Stimulated activated CD8-positive, alpha-beta memory T cell treated with anti-CD3 and anti-CD28 coated beads, Interleukin-4, amount 100 ng/mL, for 48 hours (primary cell): ENCODE results near the gene DCBLD2.

Experiments
- DNase-seq: peaks from one replicate; pipeline ENCODE4 v3.0.0-alpha.2; 2020

Gene DCBLD2

GRCh38 chr3:98827221-98827920 lies 74.1 kb downstream of the DCBLD2 start:
- no peak for DNase-seq

GRCh38 chr3:98826126-98826525 lies 75.4 kb downstream of the DCBLD2 start:
- no peak for DNase-seq

DNA sequence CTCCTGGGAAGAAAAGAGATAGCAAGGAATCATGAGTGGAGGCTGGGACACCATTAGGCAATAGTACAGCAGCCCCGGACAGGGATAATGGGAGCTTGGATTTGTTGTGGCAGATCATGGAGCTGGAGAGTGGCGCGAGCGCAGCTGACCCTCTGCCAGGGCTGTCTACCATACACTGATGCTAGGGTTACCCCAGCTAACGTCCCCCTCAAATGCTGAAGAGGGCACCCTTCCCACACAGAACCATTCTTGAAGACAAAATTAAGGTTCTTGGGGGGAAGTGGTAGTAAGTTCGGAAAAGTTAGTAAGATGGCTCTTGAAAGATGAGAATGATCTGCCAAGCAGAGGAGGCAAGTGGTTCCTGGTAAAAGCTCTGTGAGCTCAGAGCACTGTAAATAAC lies 77.2 kb downstream of the DCBLD2 start:
- DNase-seq: no peak

- no peak for DNase-seq
These were observed 77.7 kb downstream of the DCBLD2 start for GRCh38 chr3:98823791-98824190.

DNA sequence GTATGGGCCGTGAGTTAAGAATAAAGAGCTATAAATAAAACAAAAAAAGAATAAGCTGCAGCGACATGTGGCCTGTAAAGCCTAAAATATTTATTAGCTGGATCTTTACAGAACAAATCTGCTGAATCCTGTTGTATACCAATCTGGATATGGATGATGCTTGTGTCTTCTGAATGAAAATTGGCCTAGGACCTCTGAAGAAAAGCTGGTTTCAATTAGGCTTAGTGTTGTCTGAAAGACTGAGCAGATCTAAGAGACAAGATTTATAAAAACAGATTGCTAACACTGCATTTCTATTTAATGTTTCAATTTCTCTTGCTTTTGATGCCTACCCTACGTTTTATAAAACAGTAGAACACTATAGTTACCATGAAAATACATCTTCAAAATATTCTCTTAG lies 80.4 kb downstream of the DCBLD2 start:
- DNase-seq: no peak

- DNase-seq: no peak
These were observed 83.9 kb downstream of the DCBLD2 start for GRCh38 chr3:98817547-98818041.

DNA sequence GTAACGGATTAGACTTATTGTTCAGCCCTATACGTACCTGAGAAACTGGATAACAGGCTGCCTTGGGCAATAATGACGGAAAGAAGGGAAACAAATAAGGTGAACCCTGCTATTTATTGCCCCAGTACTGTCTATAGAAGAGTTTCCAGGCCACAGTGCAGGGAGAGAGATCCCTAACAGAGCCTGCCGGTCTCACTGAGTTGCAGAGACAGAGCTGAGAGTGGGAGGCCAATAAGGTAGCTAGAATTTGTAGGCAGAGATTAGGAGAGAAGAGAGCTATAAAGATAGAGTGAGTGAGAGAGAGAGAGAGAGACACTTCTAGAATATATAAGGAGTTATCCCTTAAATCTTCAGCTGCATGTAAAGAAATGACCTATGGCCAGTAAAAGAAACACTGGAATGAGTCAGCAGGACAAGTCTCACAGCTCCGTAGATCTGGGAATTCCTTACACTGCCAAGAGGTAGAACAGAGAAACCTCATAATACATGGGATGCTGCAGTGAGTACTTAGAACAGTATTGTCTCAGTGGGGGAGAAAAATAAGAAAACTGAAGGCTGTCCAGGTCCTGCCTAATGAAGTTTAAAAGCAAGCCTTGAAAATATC lies 86.6 kb downstream of the DCBLD2 start:
- no peak for DNase-seq

GRCh38 chr3:98812851-98813374 lies 88.6 kb downstream of the DCBLD2 start:
- no peak for DNase-seq

DNA sequence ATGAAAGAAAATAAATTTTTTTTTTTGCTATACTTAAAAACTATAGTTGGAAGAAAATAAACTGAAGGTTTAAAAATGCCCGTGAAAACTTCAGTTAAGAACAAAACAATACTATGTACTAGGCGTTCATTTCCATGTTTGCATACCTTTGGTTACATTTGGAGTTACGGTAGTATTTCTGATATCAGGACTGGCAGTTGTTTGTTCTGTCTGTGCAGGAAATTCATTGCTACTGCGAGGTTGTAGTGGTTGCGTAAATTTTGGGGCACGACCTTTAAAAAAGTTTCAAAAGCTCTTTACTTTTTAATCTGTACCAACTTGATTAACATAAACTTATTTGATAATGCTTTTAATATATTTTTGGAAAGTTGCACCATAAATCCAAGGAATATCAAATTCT lies 90.4 kb downstream of the DCBLD2 start:
- DNase-seq: no peak

DNA sequence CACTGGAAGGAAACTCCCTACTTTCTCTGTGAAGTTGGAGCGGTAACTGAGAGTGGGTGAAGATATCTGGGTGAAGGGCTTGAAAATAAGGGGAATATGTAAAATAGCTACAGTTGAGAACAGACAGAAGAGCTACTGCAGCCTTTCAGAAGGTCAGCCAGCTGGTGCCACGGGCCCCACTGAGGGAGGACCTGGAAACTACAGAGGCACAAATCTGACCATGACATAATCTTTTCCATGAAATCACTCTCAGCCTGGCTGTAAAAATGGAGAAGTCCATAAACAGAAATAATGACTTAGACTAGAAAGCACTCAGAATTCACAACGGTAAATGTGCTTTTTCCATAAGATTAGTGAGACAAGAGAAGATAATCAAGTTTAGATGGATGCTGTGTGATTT lies 91.9 kb downstream of the DCBLD2 start:
- no peak for DNase-seq

- DNase-seq: no peak
These were observed 93.4 kb downstream of the DCBLD2 start for GRCh38 chr3:98808071-98808470.

GRCh38 chr3:98807561-98807960 lies 93.9 kb downstream of the DCBLD2 start:
- no peak for DNase-seq

DNA sequence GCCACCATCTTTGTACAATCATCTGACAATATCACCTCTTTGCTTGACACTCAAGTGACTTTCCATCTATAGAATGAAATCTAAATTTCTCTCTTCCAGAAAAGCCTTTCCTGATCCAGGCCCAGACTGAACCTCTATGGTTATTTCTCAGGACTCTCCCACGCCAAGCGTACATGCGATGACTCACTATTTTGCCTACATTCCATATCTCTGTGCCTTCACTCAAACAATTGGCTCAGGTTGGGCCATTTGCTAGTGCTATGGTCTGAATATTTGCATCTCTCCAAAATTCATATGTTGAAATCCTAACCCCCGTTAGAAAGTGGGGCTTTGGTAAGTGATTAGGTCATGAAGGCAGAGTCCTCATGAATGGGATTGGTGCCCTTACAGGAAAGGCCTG lies 94.5 kb downstream of the DCBLD2 start:
- DNase-seq: no peak

DNA sequence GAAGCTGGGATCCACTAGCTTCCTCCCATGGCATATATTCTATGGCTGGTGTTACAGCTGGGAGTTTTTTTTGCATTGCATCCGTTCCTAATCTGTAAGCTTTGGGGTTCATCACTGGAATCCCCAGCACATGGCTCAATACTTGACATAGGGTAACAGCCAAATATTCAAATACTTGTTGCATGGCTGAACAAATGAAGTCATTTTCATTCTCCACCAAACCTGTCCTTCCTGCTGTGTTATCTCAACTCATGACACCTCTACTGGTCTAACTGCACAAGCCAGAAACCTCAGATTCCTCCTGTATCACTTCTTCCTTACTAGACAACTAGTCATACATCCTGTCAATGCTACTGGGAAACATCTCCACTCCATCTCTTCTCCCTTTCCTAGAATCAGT lies 95.0 kb downstream of the DCBLD2 start:
- DNase-seq: no peak

DNA sequence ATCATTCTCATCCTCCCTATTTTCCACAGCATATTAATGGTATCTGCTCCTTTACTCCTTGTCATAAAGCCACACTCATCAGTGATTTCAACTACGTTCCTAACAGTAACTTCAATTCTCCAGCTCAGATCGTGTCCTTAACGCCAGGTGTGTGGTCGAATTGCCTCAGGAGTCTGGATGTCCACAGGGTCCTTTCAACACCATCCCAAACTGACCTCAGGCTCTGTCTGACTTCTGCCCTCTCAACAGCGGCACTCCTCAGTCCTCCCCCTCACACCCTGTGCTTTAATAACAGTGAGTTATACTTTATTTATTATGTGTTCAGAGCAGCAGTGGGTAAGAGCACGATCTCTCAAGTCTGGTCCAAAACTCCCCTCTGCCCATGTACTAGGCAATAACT lies 95.9 kb downstream of the DCBLD2 start:
- DNase-seq: no peak

DNA sequence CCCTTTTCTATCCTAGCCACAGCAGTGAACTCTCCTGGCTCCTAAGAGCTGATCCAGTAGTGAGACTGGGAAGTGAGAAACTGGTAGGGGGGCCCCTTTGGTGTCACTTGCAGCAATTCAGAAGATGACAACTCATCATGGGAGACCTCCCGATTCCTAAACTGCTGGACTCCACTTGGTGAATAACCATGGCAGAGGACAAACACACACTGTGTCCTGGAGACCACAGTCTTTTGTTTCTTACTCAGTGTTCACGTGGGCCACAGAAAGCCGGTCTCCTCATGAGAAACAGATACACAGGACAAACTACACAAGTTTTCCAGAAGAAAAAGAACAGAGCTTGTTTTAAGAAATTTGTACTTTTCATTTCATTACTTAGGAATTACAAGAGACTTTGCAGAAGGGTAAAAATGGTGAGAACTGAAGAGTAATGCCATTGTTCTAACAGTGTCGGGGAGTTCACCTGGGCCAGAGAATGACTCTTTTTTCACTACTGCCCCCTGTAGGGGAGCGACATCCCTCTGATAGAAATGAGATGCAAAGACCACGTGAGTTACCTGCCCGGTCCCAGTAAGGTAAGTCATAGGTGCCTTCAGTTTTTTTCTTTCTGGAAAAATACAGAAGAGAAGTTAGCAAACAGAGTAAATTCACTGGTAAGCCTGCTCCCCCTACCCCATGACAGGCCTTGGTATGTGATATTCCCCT lies 100.3 kb downstream of the DCBLD2 start:
- DNase-seq: no peak

- no peak for DNase-seq
These were observed 101.1 kb downstream of the DCBLD2 start for GRCh38 chr3:98800401-98800800.

DNA sequence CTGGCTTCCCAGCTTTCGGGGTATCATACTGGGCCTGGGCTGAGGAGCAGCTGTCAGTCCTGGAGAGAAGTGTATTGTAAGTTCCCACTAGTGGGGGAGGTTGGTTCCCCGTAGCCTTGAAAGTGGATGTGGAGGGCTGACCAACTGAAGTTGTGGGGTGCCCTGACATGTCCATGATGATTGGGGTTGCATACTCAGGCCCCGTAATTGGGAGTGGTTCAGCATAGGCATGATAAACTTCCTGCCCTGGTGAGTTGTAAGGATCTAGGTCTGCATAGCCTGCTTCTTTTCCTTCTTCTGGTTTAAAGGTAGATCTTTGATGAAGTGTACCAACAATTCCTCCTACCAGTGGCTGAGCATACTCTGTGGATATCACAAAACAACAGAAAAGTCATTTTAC lies 102.0 kb downstream of the DCBLD2 start:
- no peak for DNase-seq

DNA sequence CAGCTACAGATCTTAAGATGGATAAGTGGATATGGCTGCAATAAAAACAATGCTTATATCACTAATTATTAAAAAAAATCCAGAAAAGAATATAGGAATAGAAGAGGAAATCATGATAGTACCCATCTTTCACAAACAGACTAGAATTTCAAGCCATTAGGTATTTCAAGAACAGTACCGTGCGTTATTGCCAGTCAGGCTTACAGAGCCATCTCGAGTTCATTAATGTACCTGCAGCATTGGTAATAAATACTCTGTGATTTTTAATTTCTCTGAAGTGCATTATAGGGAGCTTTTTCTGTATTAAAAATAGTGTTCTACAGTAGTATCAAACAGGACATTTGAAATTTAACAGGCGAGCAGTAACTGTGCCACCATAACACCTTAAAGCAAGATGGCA lies 102.7 kb downstream of the DCBLD2 start:
- DNase-seq: no peak

DNA sequence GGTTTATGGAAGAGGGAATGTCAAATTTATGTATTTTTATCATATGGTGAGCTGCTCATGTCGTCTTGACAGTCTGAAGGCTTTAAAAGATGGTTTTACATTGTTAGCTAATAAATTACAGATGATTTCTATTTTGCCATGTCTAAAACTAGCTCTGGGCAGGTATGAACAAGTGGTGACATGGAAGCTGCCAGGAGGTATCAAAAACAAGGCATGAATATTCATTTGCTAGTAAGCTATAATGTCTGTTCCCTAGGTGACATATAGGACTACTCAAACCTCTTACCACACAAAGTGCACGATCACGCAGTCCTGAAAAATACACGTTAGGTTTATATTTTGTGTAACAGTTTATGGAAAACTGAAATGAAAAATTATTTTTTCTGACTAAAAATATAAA lies 103.6 kb downstream of the DCBLD2 start:
- DNase-seq: no peak

DNA sequence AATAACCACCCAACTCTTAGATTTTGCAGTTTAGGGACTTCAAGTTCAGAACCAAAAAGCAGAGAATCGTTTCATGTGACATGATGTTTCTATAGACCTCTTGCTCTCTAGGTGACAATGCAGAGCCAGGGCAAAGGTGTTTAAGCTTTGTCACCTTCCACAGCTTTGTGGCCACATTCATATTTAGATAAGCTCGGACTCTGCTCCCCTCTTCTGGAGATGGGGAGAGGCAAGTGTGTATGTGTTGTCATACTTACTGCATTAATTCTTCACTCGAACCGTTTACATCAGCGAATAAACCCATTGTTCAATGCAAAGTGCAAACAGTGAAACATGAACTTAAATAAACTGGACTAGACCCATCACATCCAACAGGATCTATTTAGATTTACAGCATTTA lies 105.2 kb downstream of the DCBLD2 start:
- DNase-seq: no peak

GRCh38 chr3:98793971-98794370 lies 107.5 kb downstream of the DCBLD2 start:
- DNase-seq: no peak

DNA sequence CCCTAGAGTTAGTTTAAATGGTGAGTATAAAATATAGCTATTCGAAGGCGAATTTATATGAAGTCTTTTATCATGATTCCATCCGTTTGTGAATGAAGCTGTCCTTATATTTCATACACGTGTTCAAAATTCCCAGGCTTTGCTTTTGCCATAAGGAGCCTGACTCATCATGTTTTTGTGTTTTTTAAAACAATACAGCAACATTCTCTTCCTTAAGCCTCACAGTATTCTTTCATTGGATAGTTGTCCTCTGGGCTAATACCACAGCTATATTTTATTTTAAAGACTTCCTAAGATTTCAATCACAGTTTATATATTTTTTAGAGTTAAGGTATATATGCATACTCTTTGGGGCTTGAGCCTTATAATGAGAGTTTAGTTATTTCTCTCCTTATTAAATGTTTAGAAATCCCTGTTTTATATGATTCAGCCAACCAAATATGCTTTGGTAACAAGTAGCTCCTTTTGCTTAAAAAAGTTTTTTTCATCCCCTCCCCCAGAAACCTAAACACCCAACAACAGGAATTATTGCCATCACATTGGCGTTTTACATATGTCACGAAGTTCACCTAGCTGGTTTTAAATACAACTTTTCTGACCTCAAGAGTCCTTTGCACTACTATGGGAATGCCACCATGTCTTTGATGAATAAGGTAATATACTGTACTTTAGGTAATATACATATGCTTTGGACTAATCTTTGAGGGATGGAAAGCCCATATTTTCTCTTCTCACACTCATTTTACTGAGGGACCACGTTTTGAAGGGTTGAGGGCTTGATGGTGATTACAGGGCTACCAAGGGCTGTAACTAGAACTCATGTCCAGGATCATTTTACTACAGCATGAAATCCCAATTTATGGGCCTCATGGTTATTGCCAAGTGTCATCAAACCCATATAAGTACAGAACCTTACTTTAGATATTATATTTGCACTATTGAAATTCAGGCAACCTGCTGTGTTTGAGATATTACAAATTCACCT lies 109.9 kb downstream of the DCBLD2 start:
- DNase-seq: no peak
